Measurements from ENCODE around the gene DCAF10. TPM values are rescaled to one million over a fixed set of nuclear protein-coding genes. Genes with fewer than 3 reads are reported as not detected.
"Not testable (repeated sequence)": the region's sequence is repeated elsewhere in the genome, so short reads cannot be mapped to it uniquely, and the experiment has no call there.

Gene DCAF10
- total RNA-seq, 1 experiment from 2014 or later: 5.7 TPM

- BruUV-seq (replicated peaks): no TSS peak
- Mint-ChIP-seq H3K27ac (ENCODE audit: unreplicated experiment) (no peak overlapping the region), H3K36me3 (ENCODE audit: insufficient read depth, unreplicated experiment) (no peaks in the 10 kb centered on the region), H3K4me1 (ENCODE audit: low read depth, unreplicated experiment) (no peaks in the 10 kb centered on the region), H3K4me3 (ENCODE audit: low read depth, unreplicated experiment) (no peak overlapping the region), H3K9me3 (ENCODE audit: low read depth, unreplicated experiment) (no peaks in the 10 kb centered on the region), H3K27me3 (ENCODE audit: unreplicated experiment) (no peaks in the 10 kb centered on the region)
- intact Hi-C loops (cut with micrococcal nuclease; ENCODE audit: unreplicated experiment): no loop called here
- no peak for DNase-seq
- CTCF ChIA-PET: no interaction called here
- TF ChIP-seq, protein P1, sequence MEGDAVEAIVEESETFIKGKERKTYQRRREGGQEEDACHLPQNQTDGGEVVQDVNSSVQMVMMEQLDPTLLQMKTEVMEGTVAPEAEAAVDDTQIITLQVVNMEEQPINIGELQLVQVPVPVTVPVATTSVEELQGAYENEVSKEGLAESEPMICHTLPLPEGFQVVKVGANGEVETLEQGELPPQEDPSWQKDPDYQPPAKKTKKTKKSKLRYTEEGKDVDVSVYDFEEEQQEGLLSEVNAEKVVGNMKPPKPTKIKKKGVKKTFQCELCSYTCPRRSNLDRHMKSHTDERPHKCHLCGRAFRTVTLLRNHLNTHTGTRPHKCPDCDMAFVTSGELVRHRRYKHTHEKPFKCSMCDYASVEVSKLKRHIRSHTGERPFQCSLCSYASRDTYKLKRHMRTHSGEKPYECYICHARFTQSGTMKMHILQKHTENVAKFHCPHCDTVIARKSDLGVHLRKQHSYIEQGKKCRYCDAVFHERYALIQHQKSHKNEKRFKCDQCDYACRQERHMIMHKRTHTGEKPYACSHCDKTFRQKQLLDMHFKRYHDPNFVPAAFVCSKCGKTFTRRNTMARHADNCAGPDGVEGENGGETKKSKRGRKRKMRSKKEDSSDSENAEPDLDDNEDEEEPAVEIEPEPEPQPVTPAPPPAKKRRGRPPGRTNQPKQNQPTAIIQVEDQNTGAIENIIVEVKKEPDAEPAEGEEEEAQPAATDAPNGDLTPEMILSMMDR (IDR thresholded peaks at IDR 0.05; ENCODE audit: unreplicated experiment): no peak
Observed at GRCh38 chr9:37870799-37871176, 70.2 kb downstream of the DCAF10 start.

DNA sequence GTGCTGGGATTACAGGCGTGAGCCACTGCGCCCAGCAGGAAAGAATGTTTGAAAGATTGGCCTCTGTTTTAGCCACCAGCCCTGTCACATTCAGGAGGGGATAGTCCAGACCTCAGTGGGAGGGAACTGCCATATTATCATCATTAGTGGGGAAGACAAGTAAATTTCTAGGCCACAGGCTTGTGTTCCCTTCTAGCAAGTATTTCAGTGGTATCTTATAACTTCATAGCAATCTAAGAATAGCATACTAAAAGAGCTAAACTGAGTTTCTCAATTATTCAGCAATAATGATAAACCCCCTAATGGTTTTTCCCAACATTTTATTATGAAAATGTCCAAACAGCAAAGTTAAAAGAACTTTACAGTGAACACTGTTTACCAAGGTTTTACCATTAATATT, 73.4 kb downstream of the DCAF10 start:
- DNase-seq: no peak
- Mint-ChIP-seq H3K27ac (ENCODE audit: unreplicated experiment) (no peak overlapping the region), H3K4me1 (ENCODE audit: low read depth, unreplicated experiment) (no peaks in the 10 kb centered on the region), H3K27me3 (ENCODE audit: unreplicated experiment) (no peaks in the 10 kb centered on the region), H3K4me3 (ENCODE audit: low read depth, unreplicated experiment) (no peak overlapping the region), H3K36me3 (ENCODE audit: insufficient read depth, unreplicated experiment) (peaks cover 3% of the 10 kb centered on the region), H3K9me3 (ENCODE audit: low read depth, unreplicated experiment) (no peaks in the 10 kb centered on the region)
- intact Hi-C loops (cut with micrococcal nuclease; ENCODE audit: unreplicated experiment): no loop called here
- CTCF ChIA-PET: no interaction called here
- TF ChIP-seq, protein P1 (IDR thresholded peaks at IDR 0.05; ENCODE audit: unreplicated experiment): no peak
- BruUV-seq (replicated peaks): no TSS peak

DNA sequence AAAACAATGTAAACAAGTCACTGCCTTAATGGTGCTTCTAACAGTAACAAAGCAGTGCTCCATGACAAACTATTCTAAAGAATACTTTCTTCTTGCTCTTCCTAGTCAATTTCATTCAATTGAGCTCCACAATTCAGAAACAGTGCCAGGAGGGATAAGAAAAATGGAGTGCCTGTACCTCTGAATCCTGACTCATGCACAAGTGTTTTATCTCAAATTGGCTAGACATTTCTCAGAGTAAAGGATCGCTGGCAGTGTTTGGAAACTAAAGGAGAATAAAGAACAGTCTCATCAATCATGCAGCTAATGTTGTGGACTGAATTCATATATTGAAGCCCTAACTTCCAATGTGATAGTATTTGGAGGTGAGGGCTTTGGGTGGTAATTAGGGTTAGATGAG, 75.8 kb downstream of the DCAF10 start:
- no TSS peak for BruUV-seq (replicated peaks)
- CTCF ChIA-PET: no interaction called here
- no peaks in the 10 kb centered on the region for H3K27me3 Mint-ChIP-seq (ENCODE audit: unreplicated experiment)
- TF ChIP-seq, protein P1 (IDR thresholded peaks at IDR 0.05; ENCODE audit: unreplicated experiment): no peak
- DNase-seq: no peak
- H3K4me1 Mint-ChIP-seq (ENCODE audit: low read depth, unreplicated experiment): no peaks in the 10 kb centered on the region
- H3K4me3 Mint-ChIP-seq (ENCODE audit: low read depth, unreplicated experiment): no peak overlapping the region
- no peak overlapping the region for H3K27ac Mint-ChIP-seq (ENCODE audit: unreplicated experiment)
- H3K36me3 Mint-ChIP-seq (ENCODE audit: insufficient read depth, unreplicated experiment): peaks cover 8% of the 10 kb centered on the region
- H3K9me3 Mint-ChIP-seq (ENCODE audit: low read depth, unreplicated experiment): no peaks in the 10 kb centered on the region
- intact Hi-C loops (cut with micrococcal nuclease; ENCODE audit: unreplicated experiment): no loop called here

- no peaks in the 10 kb centered on the region for H3K27me3 Mint-ChIP-seq (ENCODE audit: unreplicated experiment)
- CTCF ChIA-PET: no interaction called here
- intact Hi-C loops (cut with micrococcal nuclease; ENCODE audit: unreplicated experiment): no loop called here
Observed at GRCh38 chr9:37880916-37881479, 80.4 kb downstream of the DCAF10 start.

GRCh38 chr9:37887977-37888583, 87.5 kb downstream of the DCAF10 start:
- intact Hi-C loops (cut with micrococcal nuclease; ENCODE audit: unreplicated experiment); H3K36me3 Mint-ChIP-seq (ENCODE audit: insufficient read depth, unreplicated experiment); BruUV-seq (replicated peaks): not testable (repeated sequence)

More at GRCh38 chr9:37880916-37881479, 80.4 kb downstream of the DCAF10 start:
- no peak overlapping the region for H3K27ac Mint-ChIP-seq (ENCODE audit: unreplicated experiment)
- no TSS peak for BruUV-seq (replicated peaks)
- H3K4me3 Mint-ChIP-seq (ENCODE audit: low read depth, unreplicated experiment): no peak overlapping the region
- H3K9me3 Mint-ChIP-seq (ENCODE audit: low read depth, unreplicated experiment): no peaks in the 10 kb centered on the region
- H3K36me3 Mint-ChIP-seq (ENCODE audit: insufficient read depth, unreplicated experiment): peaks cover 8% of the 10 kb centered on the region
- H3K4me1 Mint-ChIP-seq (ENCODE audit: low read depth, unreplicated experiment): no peaks in the 10 kb centered on the region
- TF ChIP-seq, protein P1 (IDR thresholded peaks at IDR 0.05; ENCODE audit: unreplicated experiment): no peak
- DNase-seq: no peak

More at GRCh38 chr9:37887977-37888583, 87.5 kb downstream of the DCAF10 start:
- DNase-seq; H3K4me1 Mint-ChIP-seq (ENCODE audit: low read depth, unreplicated experiment); H3K27ac Mint-ChIP-seq (ENCODE audit: unreplicated experiment); CTCF ChIA-PET; H3K27me3 Mint-ChIP-seq (ENCODE audit: unreplicated experiment); H3K9me3 Mint-ChIP-seq (ENCODE audit: low read depth, unreplicated experiment); H3K4me3 Mint-ChIP-seq (ENCODE audit: low read depth, unreplicated experiment): not testable (repeated sequence)
